Measurements from ENCODE around the gene VTI1A. TPM values are rescaled to one million over a fixed set of nuclear protein-coding genes. Genes with fewer than 3 reads are reported as not detected.

The VTI1A gene
- total RNA-seq, 6 experiments from 2014 or later = 11.2 to 26.2 (median 12.3) TPM

DNA sequence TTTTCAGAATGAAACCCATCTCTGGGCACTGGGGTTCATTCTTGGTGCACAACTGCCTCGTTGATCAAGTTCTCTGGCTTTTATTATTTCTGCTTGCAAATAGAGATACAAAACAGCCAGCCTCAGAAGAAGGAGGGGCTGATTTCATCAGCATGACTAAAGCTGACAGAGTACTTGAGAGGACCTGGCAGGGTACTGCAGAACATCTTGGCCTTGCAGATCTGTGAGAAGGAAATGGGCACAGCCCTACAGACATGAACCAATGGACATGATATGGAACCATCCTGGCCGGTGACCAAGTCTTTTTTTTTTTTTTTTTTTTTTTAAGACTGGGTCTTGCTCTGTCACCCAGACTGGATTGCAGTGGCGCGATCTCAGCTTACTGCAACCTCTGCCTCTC lies 240.6 kb downstream of the VTI1A start:
- no peaks in the 10 kb centered on the region for H3K4me1 ChIP-seq
- WGBS (ENCODE audit: insufficient coverage, low coverage, low lambda C conversion rate, missing lambda C conversion rate) = 72% methylated on average over 2 of the region's 4 CpGs
- no peaks in the 10 kb centered on the region for H3K27me3 ChIP-seq
- no peak overlapping the region for H3K4me3 ChIP-seq
- intact Hi-C loops (cut with DNase I) = no loop called here
- H3K27ac ChIP-seq = no peak overlapping the region
- DNase-seq (no peak), ATAC-seq (no peak)
- no peak for TF ChIP-seq POLR2A (IDR thresholded peaks at IDR 0.05)
- TF ChIP-seq CTCF (IDR thresholded peaks at IDR 0.05) = no peak
- H3K9me3 ChIP-seq = no peaks in the 10 kb centered on the region
- no peaks in the 10 kb centered on the region for H3K36me3 ChIP-seq

GRCh38 chr10:112689327-112690072 lies 242.5 kb downstream of the VTI1A start:
- Histone ChIP-seq H3K27ac (no peak overlapping the region), H3K4me3 (no peak overlapping the region), H3K36me3 (no peaks in the 10 kb centered on the region), H3K4me1 (no peaks in the 10 kb centered on the region), H3K9me3 (no peaks in the 10 kb centered on the region), H3K27me3 (no peaks in the 10 kb centered on the region)
- WGBS (ENCODE audit: insufficient coverage, low coverage, low lambda C conversion rate, missing lambda C conversion rate) = 39% methylated on average over 4 of the region's 4 CpGs
- ATAC-seq = peak; percentile 56 to 81 (median 60)
- intact Hi-C loops (cut with DNase I) = no loop called here
- TF ChIP-seq POLR2A (IDR thresholded peaks at IDR 0.05) (no peak), CTCF (IDR thresholded peaks at IDR 0.05) (peak; percentile 34 to 43 (median 36))
- peak in 2 of 3 donors; percentile 32 to 47 for DNase-seq

DNA sequence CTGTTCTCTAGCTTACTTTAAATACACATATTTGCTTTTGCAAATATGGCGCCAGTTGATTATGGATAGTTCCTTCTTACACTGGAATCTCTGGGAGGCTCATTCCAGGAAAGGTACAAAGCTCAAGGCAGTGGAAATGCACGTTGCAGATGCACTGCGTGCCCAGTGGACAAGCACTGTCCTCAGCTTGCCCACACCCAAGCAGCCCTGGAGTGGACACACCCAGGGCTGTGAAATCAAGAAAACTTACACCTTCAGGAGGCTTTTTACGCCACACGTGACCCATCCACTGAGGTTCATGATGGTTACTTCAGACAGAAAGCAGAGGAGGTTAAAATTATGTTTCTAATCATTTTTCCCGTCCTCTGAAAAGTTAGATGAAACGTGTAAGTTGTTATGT lies 248.5 kb downstream of the VTI1A start:
- no peaks in the 10 kb centered on the region for H3K9me3 ChIP-seq
- ATAC-seq (peak in 2 of 4 donors; percentile 21 to 32), DNase-seq (no peak)
- H3K4me3 ChIP-seq = no peak overlapping the region
- 90% methylated on average over 7 of the region's 7 CpGs for WGBS (ENCODE audit: insufficient coverage, low coverage, low lambda C conversion rate, missing lambda C conversion rate)
- intact Hi-C loops (cut with DNase I) = no loop called here
- H3K27me3 ChIP-seq = no peaks in the 10 kb centered on the region
- TF ChIP-seq POLR2A (IDR thresholded peaks at IDR 0.05) (no peak), CTCF (IDR thresholded peaks at IDR 0.05) (no peak)
- no peak overlapping the region for H3K27ac ChIP-seq
- H3K36me3 ChIP-seq = no peaks in the 10 kb centered on the region
- H3K4me1 ChIP-seq = no peaks in the 10 kb centered on the region

- H3K36me3 ChIP-seq = no peaks in the 10 kb centered on the region
- H3K27ac ChIP-seq = no peak overlapping the region
- ATAC-seq (peak in 1 of 4 donors; percentile 33), DNase-seq (no peak)
- TF ChIP-seq CTCF (IDR thresholded peaks at IDR 0.05) (no peak), POLR2A (IDR thresholded peaks at IDR 0.05) (no peak)
- 39% methylated on average over 2 of the region's 2 CpGs for WGBS (ENCODE audit: insufficient coverage, low coverage, low lambda C conversion rate, missing lambda C conversion rate)
- intact Hi-C loops (cut with DNase I) = no loop called here
- H3K4me3 ChIP-seq = no peak overlapping the region
- no peaks in the 10 kb centered on the region for H3K27me3 ChIP-seq
- no peaks in the 10 kb centered on the region for H3K9me3 ChIP-seq
- H3K4me1 ChIP-seq = no peaks in the 10 kb centered on the region
Measured at GRCh38 chr10:112696592-112696991, 249.6 kb downstream of the VTI1A start.
